Adipocyte (in vitro differentiated cells): Measurements from ENCODE around the gene INPP5F.

Experiments used
- DNase-seq: peaks from one replicate; pipeline ENCODE4 v3.0.0-alpha.2; 2015; ENCODE audit warnings: low read depth
- H3K27me3 ChIP-seq: replicated peaks from 2 replicates; pipeline ENCODE4 v1.7.0; 2013; ENCODE audit warnings: mild to moderate bottlenecking, low read length, moderate library complexity; ENCODE audit not compliant: control insufficient read depth, insufficient read depth
- H3K36me3 ChIP-seq: 2 replicates; pipeline ENCODE4 v1.7.0; 2013; ENCODE audit warnings: low read length, mild to moderate bottlenecking, moderate library complexity; ENCODE audit not compliant: control insufficient read depth, insufficient read depth, severe bottlenecking
- H3K4me1 ChIP-seq: 2 replicates; pipeline ENCODE4 v1.7.0; 2013; ENCODE audit warnings: mild to moderate bottlenecking, low read length, moderate library complexity; ENCODE audit not compliant: control insufficient read depth, insufficient read depth
- H3K4me3 ChIP-seq: 2 replicates; pipeline ENCODE4 v1.7.0; 2013; ENCODE audit warnings: mild to moderate bottlenecking, low read length, moderate library complexity
- H3K9ac ChIP-seq: 2 replicates; pipeline ENCODE4 v1.7.0; 2013; ENCODE audit warnings: mild to moderate bottlenecking, low read length, moderate library complexity
- H3K9me3 ChIP-seq: 2 replicates; pipeline ENCODE4 v1.7.0; 2013; ENCODE audit warnings: mild to moderate bottlenecking, low read length, moderate library complexity; ENCODE audit not compliant: control insufficient read depth

The INPP5F gene

GRCh38 chr10:119811122-119811521, 85.3 kb downstream of the INPP5F start:
- Histone ChIP-seq H3K9ac (no peak overlapping the region), H3K4me3 (no peak overlapping the region), H3K9me3 (no peaks in the 10 kb centered on the region), H3K36me3 (peaks cover 9% of the 10 kb centered on the region), H3K27me3 (no peaks in the 10 kb centered on the region), H3K4me1 (no peaks in the 10 kb centered on the region)
- no peak for DNase-seq

GRCh38 chr10:119812684-119813083, 86.8 kb downstream of the INPP5F start:
- peaks cover 9% of the 10 kb centered on the region for H3K36me3 ChIP-seq
- no peak for DNase-seq

GRCh38 chr10:119815671-119816070, 89.8 kb downstream of the INPP5F start:
- H3K9me3 ChIP-seq: no peaks in the 10 kb centered on the region
- no peaks in the 10 kb centered on the region for H3K27me3 ChIP-seq
- DNase-seq: no peak
- H3K36me3 ChIP-seq: peaks cover 9% of the 10 kb centered on the region
- no peak overlapping the region for H3K4me3 ChIP-seq
- no peaks in the 10 kb centered on the region for H3K4me1 ChIP-seq
- no peak overlapping the region for H3K9ac ChIP-seq

More at GRCh38 chr10:119812684-119813083, 86.8 kb downstream of the INPP5F start:
- no peaks in the 10 kb centered on the region for H3K4me1 ChIP-seq
- H3K9me3 ChIP-seq: no peaks in the 10 kb centered on the region
- H3K9ac ChIP-seq: no peak overlapping the region
- H3K27me3 ChIP-seq: no peaks in the 10 kb centered on the region
- H3K4me3 ChIP-seq: no peak overlapping the region

GRCh38 chr10:119817991-119818888, 92.4 kb downstream of the INPP5F start:
- H3K4me1 ChIP-seq: no peaks in the 10 kb centered on the region
- peak overlapping the region; percentile 18 for H3K9ac ChIP-seq
- H3K36me3 ChIP-seq: peaks cover 11% of the 10 kb centered on the region
- H3K4me3 ChIP-seq: peak overlapping the region; percentile 74
- DNase-seq: no peak
- no peaks in the 10 kb centered on the region for H3K9me3 ChIP-seq
- H3K27me3 ChIP-seq: no peaks in the 10 kb centered on the region

GRCh38 chr10:119818889-119819270, 93.0 kb downstream of the INPP5F start:
- peak overlapping the region; percentile 74 for H3K4me3 ChIP-seq
- H3K9me3 ChIP-seq: no peaks in the 10 kb centered on the region
- H3K4me1 ChIP-seq: no peaks in the 10 kb centered on the region
- H3K9ac ChIP-seq: peak overlapping the region; percentile 18
- peaks cover 17% of the 10 kb centered on the region for H3K36me3 ChIP-seq
- DNase-seq: no peak
- no peaks in the 10 kb centered on the region for H3K27me3 ChIP-seq

GRCh38 chr10:119821182-119821581, 95.3 kb downstream of the INPP5F start:
- no peak for DNase-seq
- H3K4me3 ChIP-seq: no peak overlapping the region

GRCh38 chr10:119824299-119824698, 98.4 kb downstream of the INPP5F start:
- H3K36me3 ChIP-seq: peaks cover 49% of the 10 kb centered on the region
- no peaks in the 10 kb centered on the region for H3K4me1 ChIP-seq
- no peaks in the 10 kb centered on the region for H3K9me3 ChIP-seq
- no peaks in the 10 kb centered on the region for H3K27me3 ChIP-seq
- no peak overlapping the region for H3K9ac ChIP-seq
- no peak overlapping the region for H3K4me3 ChIP-seq
- no peak for DNase-seq

More at GRCh38 chr10:119821182-119821581, 95.3 kb downstream of the INPP5F start:
- no peak overlapping the region for H3K9ac ChIP-seq
- peaks cover 23% of the 10 kb centered on the region for H3K36me3 ChIP-seq
- H3K27me3 ChIP-seq: no peaks in the 10 kb centered on the region
- H3K4me1 ChIP-seq: no peaks in the 10 kb centered on the region
- H3K9me3 ChIP-seq: no peaks in the 10 kb centered on the region

GRCh38 chr10:119826771-119827170, 100.9 kb downstream of the INPP5F start:
- Histone ChIP-seq H3K9me3 (no peaks in the 10 kb centered on the region), H3K4me1 (no peaks in the 10 kb centered on the region), H3K9ac (no peak overlapping the region), H3K4me3 (no peak overlapping the region), H3K27me3 (no peaks in the 10 kb centered on the region), H3K36me3 (peaks cover 73% of the 10 kb centered on the region)
- peak; percentile 13 for DNase-seq

- no peaks in the 10 kb centered on the region for H3K27me3 ChIP-seq
- DNase-seq: no peak
- peaks cover 76% of the 10 kb centered on the region for H3K36me3 ChIP-seq
- H3K4me1 ChIP-seq: no peaks in the 10 kb centered on the region
- H3K9ac ChIP-seq: no peak overlapping the region
- no peak overlapping the region for H3K4me3 ChIP-seq
- no peaks in the 10 kb centered on the region for H3K9me3 ChIP-seq
These were observed 101.6 kb downstream of the INPP5F start for GRCh38 chr10:119827430-119827829.

- H3K36me3 ChIP-seq: peaks cover 80% of the 10 kb centered on the region
- no peaks in the 10 kb centered on the region for H3K27me3 ChIP-seq
- DNase-seq: no peak
- H3K9me3 ChIP-seq: no peaks in the 10 kb centered on the region
- H3K9ac ChIP-seq: no peak overlapping the region
- H3K4me1 ChIP-seq: no peaks in the 10 kb centered on the region
- H3K4me3 ChIP-seq: no peak overlapping the region
These were observed 103.6 kb downstream of the INPP5F start for GRCh38 chr10:119829429-119829828.

- H3K36me3 ChIP-seq: peaks cover 89% of the 10 kb centered on the region
- no peaks in the 10 kb centered on the region for H3K4me1 ChIP-seq
- DNase-seq: no peak
- H3K4me3 ChIP-seq: no peak overlapping the region
- H3K9me3 ChIP-seq: no peaks in the 10 kb centered on the region
- H3K27me3 ChIP-seq: no peaks in the 10 kb centered on the region
- H3K9ac ChIP-seq: no peak overlapping the region
These were observed 105.0 kb downstream of the INPP5F start for GRCh38 chr10:119830851-119831250.
